Transverse colon (tissue), 4 donors: ENCODE measurements around the gene PCBP3. TPM values are rescaled to one million over a fixed set of nuclear protein-coding genes. Genes with fewer than 3 reads are reported as not detected.

Source experiments
- DNase-seq: peaks from one replicate; pipeline ENCODE4 v3.0.0-alpha.2; 2019
- H3K27ac ChIP-seq, 4 donors: fragments of 200-600 bp; sonication (generic); 2 replicates each; pipeline ENCODE4 v1.5.1; 2016 to 2018; ENCODE audit warnings: inconsistent platforms in 4 of 4
- H3K27me3 ChIP-seq: fragments of 200-600 bp; sonication (generic); 2 replicates; pipeline ENCODE4 v1.5.1; 2017; ENCODE audit warnings: inconsistent platforms
- H3K36me3 ChIP-seq, 4 donors: fragments of 200-600 bp; sonication (generic); 2 replicates each; pipeline ENCODE4 v1.5.1; 2017 to 2019; ENCODE audit warnings: inconsistent platforms in 4 of 4
- H3K4me1 ChIP-seq, 4 donors: fragments of 200-600 bp; sonication (generic); 2 replicates each; pipeline ENCODE4 v1.5.1; 2017 to 2020; ENCODE audit warnings: inconsistent platforms in 4 of 4
- H3K4me3 ChIP-seq, 4 donors: fragments of 200-600 bp; sonication (generic); 1 replicate in 1 of 4; 2 replicates in 3 of 4; pipeline versions ENCODE4 v1.5.1 to v1.6.1; 2017 to 2019; ENCODE audit warnings: inconsistent platforms in 4 of 4
- H3K9me3 ChIP-seq, 2 donors: fragments of 200-600 bp; sonication (generic); 2 replicates each; pipeline ENCODE4 v1.5.1; 2017 to 2019; ENCODE audit warnings: inconsistent platforms in 2 of 2
- EP300 ChIP-seq: sonication (generic); formaldehyde crosslinking; IDR thresholded peaks from one replicate; pipeline ENCODE4 v1.6.1; 2017; ENCODE audit warnings: antibody characterized with exemption, low read depth
- POLR2A ChIP-seq: fragments of 450-650 bp; IDR thresholded peaks from one replicate; pipeline ENCODE4 v1.6.1; 2016; ENCODE audit warnings: antibody characterized with exemption, mild to moderate bottlenecking, moderate library complexity
- POLR2AphosphoS5 ChIP-seq, 3 donors: sonication (generic); formaldehyde crosslinking; IDR thresholded peaks; one replicate each; pipeline ENCODE4 v1.6.1; 2016; ENCODE audit warnings: antibody characterized with exemption in 3 of 3
- WGBS, 2 donors: methylation state at CpG; one replicate each; pipeline ENCODE4 v1.1.5; 2018; ENCODE audit warnings: low coverage in 1 of 2; 5-methylcytosine and 5-hydroxymethylcytosine counted together
- in situ Hi-C, 4 donors: fragments of 200-750 bp; cut with MboI; loops; one replicate each; pipeline versions ENCODE4 v1.15.0 to v1.15.1; 2017; ENCODE audit warnings: low sequenced_read_pairs in 3 of 4, low pct_ligation_motif_present in 1 of 4, low pct_unique_long_range_greater_than_20kb in 1 of 4
- intact Hi-C: fragments of 100-400 bp; cut with DNase I; formaldehyde crosslinking; loops from one replicate; pipeline ENCODE4 v1.15.1; 2023; ENCODE audit warnings: low total_unique reads
- total RNA-seq, 4 donors: library from RNA; depleted of rRNA; stranded (reverse); fragments of >200 nt; gene quantifications; one replicate each; pipeline ENCODE4 v1.1.0, GENCODE V29; 2016
- TF ChIP-seq, protein P1 (sequence below), 5 experiments: fragments of 200-600 bp in 3 of 5; fragments of 450-650 bp in 2 of 5; sonication (generic) in 3 of 5; IDR thresholded peaks; 1 replicate in 2 of 5; 2 replicates in 3 of 5; pipeline ENCODE4 v1.5.1; 2016 to 2017; ENCODE audit warnings: antibody characterized with exemption in 5 of 5, inconsistent platforms in 3 of 5, mild to moderate bottlenecking in 2 of 5, moderate library complexity in 1 of 5

PCBP3 gene
- total RNA-seq, 4 donors from 2014 or later: 0.80 to 7.8 (median 5.3) TPM

DNA sequence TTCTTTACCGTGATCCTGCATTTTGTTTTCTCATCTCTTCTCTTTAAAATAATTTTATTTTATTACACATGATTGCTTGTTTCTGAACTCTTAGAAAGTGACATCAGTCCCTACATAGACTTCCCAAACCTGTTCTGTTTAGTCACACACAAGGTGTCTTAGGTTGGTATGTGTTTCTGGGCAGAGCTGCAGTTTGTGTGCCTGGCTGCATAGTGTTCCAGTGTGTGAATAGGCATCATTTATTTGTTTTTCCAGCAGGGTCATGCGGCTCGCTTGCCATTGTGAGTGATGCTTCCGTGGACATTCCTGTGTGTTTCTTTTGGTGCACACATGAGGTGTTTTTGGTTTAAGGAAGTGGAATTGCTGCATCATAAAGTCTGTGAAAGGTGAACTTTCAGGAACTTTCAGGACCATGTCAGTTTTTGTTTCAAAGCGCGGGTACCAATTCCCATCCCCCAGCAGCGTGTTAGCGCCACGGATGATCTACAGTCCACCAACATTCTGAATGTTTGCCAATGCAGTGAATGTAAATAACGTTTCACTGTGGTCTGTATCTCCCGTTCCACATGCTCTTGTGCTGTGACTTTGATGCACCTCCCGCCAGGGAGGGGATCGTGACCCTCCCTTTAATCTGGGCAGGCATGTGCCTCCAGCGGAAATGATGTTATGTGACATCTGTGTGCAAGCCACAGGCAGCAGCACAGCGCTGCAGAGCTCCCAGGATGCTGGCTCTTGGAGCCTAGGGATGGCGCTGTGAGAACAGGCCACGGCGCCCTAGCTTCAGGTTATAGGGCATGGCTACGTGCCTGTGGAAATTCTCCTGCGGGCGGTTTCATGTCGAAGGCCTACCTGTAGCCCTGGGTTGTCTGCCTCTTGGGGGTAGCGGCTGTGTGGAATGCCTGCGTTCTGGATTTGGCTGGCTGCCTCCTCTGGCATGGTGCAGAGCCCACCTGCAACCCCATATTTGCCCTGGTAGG, 193.5 kb downstream of the PCBP3 start:
- Histone ChIP-seq H3K27ac (no peak overlapping the region), H3K9me3 (peaks cover 5 to 6% of the 10 kb centered on the region in 2 donors), H3K36me3 (no peaks in the 10 kb centered on the region), H3K4me3 (no peak overlapping the region), H3K27me3 (no peaks in the 10 kb centered on the region), H3K4me1 (no peaks in the 10 kb centered on the region)
- WGBS, 2 donors: 87 to 100% methylated on average over 1 to 24 of the region's 24 CpGs
- no peak for TF ChIP-seq POLR2A
- TF ChIP-seq EP300: no peak
- TF ChIP-seq POLR2AphosphoS5 (IDR thresholded peaks at IDR 0.05): no peak
- TF ChIP-seq, protein P1, sequence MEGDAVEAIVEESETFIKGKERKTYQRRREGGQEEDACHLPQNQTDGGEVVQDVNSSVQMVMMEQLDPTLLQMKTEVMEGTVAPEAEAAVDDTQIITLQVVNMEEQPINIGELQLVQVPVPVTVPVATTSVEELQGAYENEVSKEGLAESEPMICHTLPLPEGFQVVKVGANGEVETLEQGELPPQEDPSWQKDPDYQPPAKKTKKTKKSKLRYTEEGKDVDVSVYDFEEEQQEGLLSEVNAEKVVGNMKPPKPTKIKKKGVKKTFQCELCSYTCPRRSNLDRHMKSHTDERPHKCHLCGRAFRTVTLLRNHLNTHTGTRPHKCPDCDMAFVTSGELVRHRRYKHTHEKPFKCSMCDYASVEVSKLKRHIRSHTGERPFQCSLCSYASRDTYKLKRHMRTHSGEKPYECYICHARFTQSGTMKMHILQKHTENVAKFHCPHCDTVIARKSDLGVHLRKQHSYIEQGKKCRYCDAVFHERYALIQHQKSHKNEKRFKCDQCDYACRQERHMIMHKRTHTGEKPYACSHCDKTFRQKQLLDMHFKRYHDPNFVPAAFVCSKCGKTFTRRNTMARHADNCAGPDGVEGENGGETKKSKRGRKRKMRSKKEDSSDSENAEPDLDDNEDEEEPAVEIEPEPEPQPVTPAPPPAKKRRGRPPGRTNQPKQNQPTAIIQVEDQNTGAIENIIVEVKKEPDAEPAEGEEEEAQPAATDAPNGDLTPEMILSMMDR (IDR thresholded peaks at IDR 0.05): no peak
- intact Hi-C loops: no loop called here
- in situ Hi-C loops: no loop called here
- DNase-seq: no peak

GRCh38 chr21:45837936-45838335, 194.4 kb downstream of the PCBP3 start:
- H3K4me1 ChIP-seq: no peaks in the 10 kb centered on the region
- intact Hi-C loops: no loop called here
- peaks cover 5 to 6% of the 10 kb centered on the region in 2 donors for H3K9me3 ChIP-seq
- no peak overlapping the region for H3K27ac ChIP-seq
- H3K27me3 ChIP-seq: no peaks in the 10 kb centered on the region
- TF ChIP-seq POLR2AphosphoS5 (IDR thresholded peaks at IDR 0.05) (no peak), EP300 (no peak), POLR2A (no peak)
- TF ChIP-seq, protein P1 (IDR thresholded peaks at IDR 0.05): no peak
- no peak overlapping the region for H3K4me3 ChIP-seq
- no peak for DNase-seq
- H3K36me3 ChIP-seq: no peaks in the 10 kb centered on the region
- 77 to 87% methylated on average over 3 to 4 of the region's 4 CpGs for WGBS, 2 donors
- in situ Hi-C loops: no loop called here

GRCh38 chr21:45838634-45839033, 195.1 kb downstream of the PCBP3 start:
- no peak for DNase-seq
- H3K4me3 ChIP-seq: no peak overlapping the region
- WGBS, 2 donors: 93 to 100% methylated on average over 1 of the region's 1 CpG
- in situ Hi-C loops: no loop called here
- H3K36me3 ChIP-seq: no peaks in the 10 kb centered on the region
- no peaks in the 10 kb centered on the region for H3K4me1 ChIP-seq
- no peak overlapping the region for H3K27ac ChIP-seq
- TF ChIP-seq POLR2A (no peak), EP300 (no peak), POLR2AphosphoS5 (IDR thresholded peaks at IDR 0.05) (no peak)
- TF ChIP-seq, protein P1 (IDR thresholded peaks at IDR 0.05): no peak
- intact Hi-C loops: no loop called here
- peaks cover 5 to 6% of the 10 kb centered on the region in 2 donors for H3K9me3 ChIP-seq
- H3K27me3 ChIP-seq: no peaks in the 10 kb centered on the region

DNA sequence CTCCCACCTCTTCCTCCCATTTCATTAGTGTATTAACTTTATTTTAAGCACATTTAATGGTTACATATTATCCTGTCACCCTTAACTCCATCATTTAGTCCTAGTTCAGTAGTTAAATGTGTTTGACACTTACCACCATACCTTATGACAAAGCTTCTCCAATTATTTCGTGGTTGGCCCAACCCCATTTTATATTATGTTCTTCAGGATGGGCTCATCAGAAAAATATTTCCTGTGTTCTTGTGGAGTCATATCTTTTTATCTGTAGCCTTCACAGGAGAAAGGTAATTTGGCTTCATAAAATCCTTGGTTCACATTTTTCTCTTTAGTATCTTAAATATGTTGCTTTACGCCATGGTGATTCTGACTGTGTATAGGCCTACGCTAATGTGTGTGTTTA, 195.7 kb downstream of the PCBP3 start:
- in situ Hi-C loops (no loop called here), intact Hi-C loops (no loop called here)
- no peak overlapping the region for H3K4me3 ChIP-seq
- 94 to 95% methylated on average over 2 to 3 of the region's 3 CpGs for WGBS, 2 donors
- no peaks in the 10 kb centered on the region for H3K36me3 ChIP-seq
- H3K27ac ChIP-seq: no peak overlapping the region
- peaks cover 5 to 6% of the 10 kb centered on the region in 2 donors for H3K9me3 ChIP-seq
- no peak for DNase-seq
- TF ChIP-seq POLR2AphosphoS5 (IDR thresholded peaks at IDR 0.05): no peak
- TF ChIP-seq, protein P1 (IDR thresholded peaks at IDR 0.05): no peak
- no peaks in the 10 kb centered on the region for H3K27me3 ChIP-seq
- H3K4me1 ChIP-seq: no peaks in the 10 kb centered on the region
